ENCODE results near the gene GRID2. TPM values are rescaled to one million over a fixed set of nuclear protein-coding genes. Genes with fewer than 3 reads are reported as not detected.

The GRID2 gene
- total RNA-seq, 2 donors from 2014 or later: 0.16 TPM; not detected in 1

DNA sequence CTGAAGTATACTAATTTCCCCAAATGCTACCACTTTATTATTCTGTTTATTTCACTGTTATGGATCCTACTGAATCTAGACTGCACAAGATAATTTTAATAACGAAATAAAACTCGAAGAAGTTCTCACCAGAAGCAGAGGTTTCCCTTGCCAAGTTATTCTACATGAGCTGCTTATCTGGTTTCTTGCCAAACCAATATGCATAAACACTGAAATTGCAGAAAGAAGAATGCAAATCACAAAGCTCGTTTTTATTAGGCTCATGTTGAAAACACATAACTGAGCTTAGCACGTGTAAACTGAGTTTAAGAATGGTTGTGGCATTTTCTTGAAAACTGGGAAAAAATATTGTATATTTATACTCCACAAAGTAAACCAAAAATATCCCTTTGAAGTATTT is 35.9 kb downstream of the GRID2 start:
- TF ChIP-seq, protein P1, sequence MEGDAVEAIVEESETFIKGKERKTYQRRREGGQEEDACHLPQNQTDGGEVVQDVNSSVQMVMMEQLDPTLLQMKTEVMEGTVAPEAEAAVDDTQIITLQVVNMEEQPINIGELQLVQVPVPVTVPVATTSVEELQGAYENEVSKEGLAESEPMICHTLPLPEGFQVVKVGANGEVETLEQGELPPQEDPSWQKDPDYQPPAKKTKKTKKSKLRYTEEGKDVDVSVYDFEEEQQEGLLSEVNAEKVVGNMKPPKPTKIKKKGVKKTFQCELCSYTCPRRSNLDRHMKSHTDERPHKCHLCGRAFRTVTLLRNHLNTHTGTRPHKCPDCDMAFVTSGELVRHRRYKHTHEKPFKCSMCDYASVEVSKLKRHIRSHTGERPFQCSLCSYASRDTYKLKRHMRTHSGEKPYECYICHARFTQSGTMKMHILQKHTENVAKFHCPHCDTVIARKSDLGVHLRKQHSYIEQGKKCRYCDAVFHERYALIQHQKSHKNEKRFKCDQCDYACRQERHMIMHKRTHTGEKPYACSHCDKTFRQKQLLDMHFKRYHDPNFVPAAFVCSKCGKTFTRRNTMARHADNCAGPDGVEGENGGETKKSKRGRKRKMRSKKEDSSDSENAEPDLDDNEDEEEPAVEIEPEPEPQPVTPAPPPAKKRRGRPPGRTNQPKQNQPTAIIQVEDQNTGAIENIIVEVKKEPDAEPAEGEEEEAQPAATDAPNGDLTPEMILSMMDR (IDR thresholded peaks at IDR 0.05): no peak
- H3K36me3 ChIP-seq: no peaks in the 10 kb centered on the region

DNA sequence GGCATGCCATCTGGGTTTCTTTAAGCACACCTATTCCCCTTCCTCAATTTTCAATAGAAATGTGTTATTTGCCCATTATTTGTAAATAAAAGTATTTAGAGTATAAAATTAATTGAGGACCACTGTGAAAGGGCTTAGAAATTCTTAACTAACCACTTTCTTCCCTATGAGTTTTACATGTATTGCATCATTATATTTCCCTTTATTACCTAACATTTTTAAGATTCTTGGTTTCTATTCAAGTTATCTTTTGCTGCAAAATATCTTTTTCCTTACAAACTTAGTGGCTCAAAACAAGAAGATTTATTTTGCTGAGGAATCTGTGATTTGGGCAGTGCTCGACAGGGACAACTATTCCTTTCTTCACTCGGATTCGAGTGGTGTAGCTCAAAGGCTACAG is 40.5 kb downstream of the GRID2 start:
- H3K27ac ChIP-seq: no peak overlapping the region
- H3K4me3 ChIP-seq: no peak overlapping the region
- TF ChIP-seq, protein P1 (IDR thresholded peaks at IDR 0.05): no peak
- H3K36me3 ChIP-seq: no peaks in the 10 kb centered on the region
- no peak for DNase-seq (ENCODE audit: low spot score)
- H3K27me3 ChIP-seq: no peaks in the 10 kb centered on the region
- no peaks in the 10 kb centered on the region for H3K4me1 ChIP-seq
- no peaks in the 10 kb centered on the region for H3K9me3 ChIP-seq

More for the DNA sequence above, 35.9 kb downstream of the GRID2 start:
- H3K4me3 ChIP-seq: no peak overlapping the region
- peaks cover 0 to 7% of the 10 kb centered on the region in 2 donors for H3K4me1 ChIP-seq
- H3K27me3 ChIP-seq: no peaks in the 10 kb centered on the region
- no peak overlapping the region for H3K27ac ChIP-seq
- DNase-seq (ENCODE audit: low spot score): no peak
- H3K9me3 ChIP-seq: no peaks in the 10 kb centered on the region

DNA sequence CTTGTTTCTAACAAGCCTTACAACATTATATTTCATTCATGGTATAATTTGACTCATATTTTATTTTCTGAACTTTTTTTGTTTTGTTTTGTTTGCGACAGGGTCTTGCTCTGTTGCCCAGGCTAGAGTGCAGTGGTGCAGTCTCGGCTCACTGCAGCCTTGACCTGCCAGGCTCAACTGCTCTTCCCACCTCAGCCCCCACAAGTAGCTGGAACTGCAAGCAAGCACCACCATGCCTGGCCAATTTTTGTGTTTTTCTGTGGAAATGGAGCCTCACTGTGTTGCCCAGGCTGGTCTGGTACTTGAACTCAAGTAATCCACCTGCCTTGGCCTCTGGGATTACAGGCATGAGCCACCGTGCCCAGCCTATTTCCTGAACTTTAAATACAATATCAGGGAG is 42.5 kb downstream of the GRID2 start:
- Histone ChIP-seq H3K27ac (no peak overlapping the region), H3K9me3 (no peaks in the 10 kb centered on the region), H3K27me3 (no peaks in the 10 kb centered on the region), H3K4me3 (no peak overlapping the region), H3K4me1 (no peaks in the 10 kb centered on the region), H3K36me3 (no peaks in the 10 kb centered on the region)
- no peak for DNase-seq (ENCODE audit: low spot score)
- TF ChIP-seq, protein P1 (IDR thresholded peaks at IDR 0.05): no peak

DNA sequence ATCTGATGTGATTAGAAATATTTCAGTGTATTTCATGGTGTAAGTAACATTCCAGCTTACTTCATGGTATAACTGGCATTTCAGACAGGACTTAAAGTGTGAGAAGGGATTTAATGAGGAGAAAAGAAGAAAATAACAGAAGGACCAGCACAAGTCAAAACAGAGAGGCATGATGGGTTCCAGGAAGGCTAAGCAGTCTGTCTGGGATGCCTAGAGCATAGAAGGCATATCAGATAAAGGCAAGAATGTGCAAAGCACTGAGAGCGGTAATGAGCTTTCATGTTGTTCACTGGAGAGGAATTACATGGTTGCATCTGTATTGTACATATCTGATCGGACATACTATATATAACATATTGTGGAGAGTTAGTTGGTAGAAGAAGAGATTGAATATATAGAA is 54.2 kb downstream of the GRID2 start:
- no peak for DNase-seq (ENCODE audit: low spot score)
- H3K27me3 ChIP-seq: no peaks in the 10 kb centered on the region
- H3K4me1 ChIP-seq: no peaks in the 10 kb centered on the region
- no peak overlapping the region for H3K4me3 ChIP-seq
- H3K36me3 ChIP-seq: no peaks in the 10 kb centered on the region
- no peaks in the 10 kb centered on the region for H3K9me3 ChIP-seq
- TF ChIP-seq, protein P1 (IDR thresholded peaks at IDR 0.05): no peak
- no peak overlapping the region for H3K27ac ChIP-seq

DNA sequence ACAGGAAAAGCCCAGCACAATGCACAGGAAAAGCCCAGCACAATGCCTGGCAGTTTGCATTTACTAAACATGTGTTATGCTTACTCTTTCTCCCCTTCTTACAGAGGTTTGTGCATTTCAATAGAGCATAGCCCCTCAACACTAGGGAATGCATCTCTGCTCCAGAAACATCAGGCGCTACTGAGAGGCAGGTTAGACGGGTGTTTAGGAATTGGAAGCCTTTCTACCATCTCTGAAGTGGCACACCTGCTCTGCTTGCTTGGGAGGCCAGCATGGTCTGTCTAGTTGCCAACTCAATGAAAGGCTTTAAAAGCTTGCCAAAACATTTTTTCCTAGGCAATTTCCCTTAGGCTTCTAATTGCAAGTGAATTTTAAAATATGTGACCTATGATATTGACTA is 55.7 kb downstream of the GRID2 start:
- Histone ChIP-seq H3K4me1 (no peaks in the 10 kb centered on the region), H3K27me3 (no peaks in the 10 kb centered on the region), H3K9me3 (no peaks in the 10 kb centered on the region), H3K4me3 (no peak overlapping the region), H3K36me3 (no peaks in the 10 kb centered on the region), H3K27ac (no peak overlapping the region)
- DNase-seq (ENCODE audit: low spot score): no peak
- TF ChIP-seq, protein P1 (IDR thresholded peaks at IDR 0.05): no peak

DNA sequence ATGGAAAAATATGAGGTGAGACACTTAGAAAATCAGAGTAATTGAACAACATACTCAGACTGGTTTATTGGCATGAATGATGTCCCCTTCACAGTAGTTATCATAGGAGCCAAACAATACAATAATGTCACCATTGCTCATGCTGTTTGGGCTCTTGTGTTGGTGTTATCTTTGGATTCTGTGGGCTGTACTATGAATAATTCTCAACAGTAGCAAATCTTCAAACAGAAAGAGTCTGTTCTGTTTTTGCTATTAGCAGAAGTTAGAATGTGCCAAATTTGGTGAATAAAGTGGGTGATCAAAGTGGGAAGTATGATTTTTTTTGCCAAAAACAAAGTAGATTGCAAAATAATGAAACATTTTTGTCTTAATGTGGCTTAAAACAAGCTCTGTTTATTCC is 58.3 kb downstream of the GRID2 start:
- H3K36me3 ChIP-seq: no peaks in the 10 kb centered on the region
- H3K4me1 ChIP-seq: no peaks in the 10 kb centered on the region
- H3K9me3 ChIP-seq: no peaks in the 10 kb centered on the region
- H3K27ac ChIP-seq: no peak overlapping the region
- TF ChIP-seq, protein P1 (IDR thresholded peaks at IDR 0.05): no peak
- H3K4me3 ChIP-seq: no peak overlapping the region
- no peaks in the 10 kb centered on the region for H3K27me3 ChIP-seq
- no peak for DNase-seq (ENCODE audit: low spot score)
